CD1c-positive myeloid dendritic cell (primary cell): ENCODE results near the gene DEFB127.
A peak's percentile ranks its signal among the peaks of the same experiment; 100 is the strongest.
"Not testable (repeated sequence)": the region's sequence is repeated elsewhere in the genome, so short reads cannot be mapped to it uniquely, and the experiment has no call there.

ENCODE experiments used
- DNase-seq: peaks from one replicate; pipeline ENCODE4 v3.0.0-alpha.2; 2016; ENCODE audit errors: extremely low spot score

DEFB127 gene

DNA sequence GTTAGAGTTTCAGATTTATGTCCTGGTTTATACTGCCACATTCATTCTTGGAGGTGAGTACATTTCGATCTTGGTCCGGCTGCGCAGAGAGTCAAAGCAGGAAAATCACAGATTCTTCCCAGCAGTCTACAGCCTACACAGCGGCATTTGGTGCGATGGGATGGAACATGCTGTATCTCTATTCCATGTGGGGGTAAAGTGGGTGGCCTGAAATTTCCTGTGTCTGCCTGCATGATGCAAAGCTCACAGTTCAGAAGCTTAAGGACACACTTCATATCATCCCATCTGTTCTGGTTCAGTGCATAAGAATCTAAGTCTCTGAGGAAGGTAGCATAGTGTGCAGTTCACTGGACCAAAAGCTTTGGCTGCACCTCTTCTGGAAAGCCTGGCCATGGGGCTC, at the start of gene DEFB127:
Gene DEFB127, plus strand, starts transcription at position 301 of the 400 bp plus-strand sequence. Its CDS starts 91 bp downstream, at position 392.
- no peak for DNase-seq

DNA sequence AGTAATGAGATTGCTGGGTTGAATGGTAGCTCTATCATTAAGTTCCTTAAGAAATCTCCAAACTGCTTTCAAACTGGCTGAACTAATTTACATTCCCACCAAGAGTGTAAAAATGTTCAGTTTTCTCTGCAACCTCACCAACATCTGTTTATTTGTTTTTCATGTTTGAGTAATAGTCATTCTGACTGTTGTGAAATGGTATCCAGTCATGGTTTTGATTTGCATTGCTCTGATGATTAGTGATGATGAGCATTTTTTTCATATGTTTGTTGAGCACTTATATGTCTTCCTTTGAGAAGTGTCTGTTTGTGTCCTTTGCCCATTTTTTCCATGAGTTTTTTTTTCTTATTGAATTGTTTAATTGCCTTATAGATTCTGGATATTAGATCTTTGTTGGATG, 44.9 kb upstream of the DEFB127 start:
- no peak for DNase-seq

GRCh38 chr20:117518-117917, 39.7 kb upstream of the DEFB127 start:
- no peak for DNase-seq

GRCh38 chr20:129786-130323, 27.4 kb upstream of the DEFB127 start:
- not testable (repeated sequence) for DNase-seq

GRCh38 chr20:137668-138490, 19.4 kb upstream of the DEFB127 start:
- DNase-seq, result peak; percentile 11

GRCh38 chr20:142290-142689, 15.0 kb upstream of the DEFB127 start, which contains the start of gene DEFB126:
TSS of gene DEFB126 (plus strand) at chr20:142590. CDS start at chr20:142629, 39 bp downstream.
- DNase-seq, result no peak

DNA sequence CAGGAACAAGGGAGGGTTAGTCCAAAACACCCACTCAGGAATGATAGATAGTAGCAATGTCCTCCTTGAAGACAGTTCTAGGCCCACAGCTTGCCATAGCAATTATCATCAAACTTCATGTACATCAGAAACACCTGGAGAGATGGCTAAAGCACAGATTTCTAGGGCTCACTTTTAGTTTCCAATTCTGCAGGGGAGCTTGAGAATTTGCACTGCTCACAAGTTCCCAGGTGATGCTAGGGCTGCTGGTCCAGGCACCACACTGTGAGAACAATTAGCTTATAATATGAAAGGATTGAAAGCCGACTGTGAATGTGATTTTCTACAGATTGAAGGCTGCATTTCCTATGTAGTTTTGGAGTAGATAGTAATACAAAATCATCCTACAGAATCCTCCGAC, 11.4 kb upstream of the DEFB127 start:
- DNase-seq, result no peak

DNA sequence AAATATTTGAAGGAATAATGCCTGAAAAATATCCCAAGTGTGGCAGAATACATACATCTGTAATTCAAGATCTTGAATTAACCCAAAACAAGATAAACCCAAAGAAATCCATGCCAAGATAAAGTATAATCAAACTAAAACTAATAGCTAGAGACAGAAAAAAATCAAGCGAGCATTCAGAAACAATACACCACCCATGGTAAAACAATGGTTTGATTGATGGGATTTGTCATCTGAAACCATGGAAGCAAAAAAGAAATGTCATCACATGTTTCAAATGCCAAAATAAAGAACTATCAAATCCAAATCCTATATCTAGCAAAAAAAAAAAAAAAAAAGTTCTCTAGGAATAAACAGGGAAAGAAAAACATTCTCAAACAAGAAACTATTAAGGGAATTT, 5.1 kb upstream of the DEFB127 start:
- DNase-seq, result no peak

GRCh38 chr20:164618-165017, 7.4 kb downstream of the DEFB127 start:
- no peak for DNase-seq

DNA sequence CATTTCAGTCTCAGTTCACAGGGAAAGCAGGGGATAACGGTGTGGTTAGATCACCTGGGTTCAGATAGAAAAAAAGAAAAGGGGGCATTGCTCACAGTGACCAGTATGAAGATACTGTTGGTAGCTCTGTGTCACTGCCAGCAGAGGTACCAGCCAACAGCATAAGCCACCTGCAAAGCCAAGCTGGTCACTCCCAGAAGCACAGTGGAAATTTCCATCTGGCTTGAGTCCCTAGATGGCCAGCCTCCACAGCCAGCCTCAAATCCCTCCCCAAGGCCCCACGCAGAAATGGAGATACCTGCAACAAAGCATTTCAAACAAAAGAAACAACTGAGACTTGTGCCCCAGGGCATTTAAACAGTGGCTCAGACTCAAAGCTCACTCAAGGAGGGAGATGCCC, 11.6 kb downstream of the DEFB127 start:
- DNase-seq, result no peak

- DNase-seq, result no peak
Measured at GRCh38 chr20:184288-184687, 27.0 kb downstream of the DEFB127 start.

GRCh38 chr20:187733-188132, 30.5 kb downstream of the DEFB127 start:
- no peak for DNase-seq

- no peak for DNase-seq
Measured at GRCh38 chr20:189611-190010, 32.4 kb downstream of the DEFB127 start, which contains the start of gene DEFB128. TSS of gene DEFB128 (minus strand) at chr20:189711. CDS start at chr20:189623, 88 bp downstream.

- DNase-seq, result no peak
Measured at GRCh38 chr20:198225-198624, 41.0 kb downstream of the DEFB127 start.

GRCh38 chr20:199996-200395, 42.7 kb downstream of the DEFB127 start:
- DNase-seq, result no peak

- not testable (repeated sequence) for DNase-seq
Measured at GRCh38 chr20:203630-204029, 46.4 kb downstream of the DEFB127 start.
